Amygdala (tissue), 56 donors: ENCODE measurements around the gene BRME1.
"Not testable (repeated sequence)": the region's sequence is repeated elsewhere in the genome, so short reads cannot be mapped to it uniquely, and the experiment has no call there.

Source experiments
- DNase-seq, 56 donors: peaks; one replicate each; lab custom pipeline; 2025; lab: John Stamatoyannopoulos, UW

Gene BRME1

DNA sequence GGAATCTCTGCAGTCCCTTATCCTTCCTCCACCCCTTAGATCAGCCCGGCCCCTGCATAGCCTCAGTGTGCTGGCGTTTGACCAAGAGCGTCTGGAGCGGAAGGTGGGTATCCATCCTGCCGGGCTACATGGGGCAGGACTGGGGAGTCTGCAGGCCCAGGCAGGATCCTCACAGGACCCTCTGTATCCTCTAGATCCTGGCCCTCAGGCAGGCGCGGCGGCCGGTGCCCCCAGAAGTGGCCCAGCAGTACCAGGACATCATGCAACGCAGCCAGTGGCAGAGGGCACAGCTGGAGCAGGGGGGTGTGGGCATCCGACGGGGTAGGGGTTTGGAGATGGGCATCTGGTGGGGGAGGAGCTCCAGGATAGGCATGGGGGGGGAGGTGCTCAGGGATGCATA lies 23.4 kb upstream of the BRME1 start:
- DNase-seq: no peak

DNA sequence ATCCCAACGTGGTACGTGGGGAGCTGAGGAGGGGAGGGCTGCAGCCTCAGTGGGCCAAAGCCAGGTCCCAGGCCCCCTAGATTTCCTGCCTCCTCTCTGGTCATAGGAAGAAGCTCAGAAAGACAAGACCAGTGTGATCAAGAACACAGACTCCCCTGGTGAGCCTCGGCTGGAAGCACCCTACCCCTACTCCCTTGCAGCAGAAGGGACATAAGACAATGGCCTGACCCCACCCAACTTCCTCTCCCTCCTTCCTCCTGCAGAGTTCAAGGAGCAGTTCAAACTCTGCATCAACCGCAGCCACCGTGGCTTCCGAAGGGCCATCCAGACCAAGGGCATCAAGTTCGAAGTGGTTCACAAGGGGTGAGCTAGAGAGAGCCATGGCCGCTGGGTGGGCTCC lies 20.8 kb upstream of the BRME1 start:
- no peak for DNase-seq

DNA sequence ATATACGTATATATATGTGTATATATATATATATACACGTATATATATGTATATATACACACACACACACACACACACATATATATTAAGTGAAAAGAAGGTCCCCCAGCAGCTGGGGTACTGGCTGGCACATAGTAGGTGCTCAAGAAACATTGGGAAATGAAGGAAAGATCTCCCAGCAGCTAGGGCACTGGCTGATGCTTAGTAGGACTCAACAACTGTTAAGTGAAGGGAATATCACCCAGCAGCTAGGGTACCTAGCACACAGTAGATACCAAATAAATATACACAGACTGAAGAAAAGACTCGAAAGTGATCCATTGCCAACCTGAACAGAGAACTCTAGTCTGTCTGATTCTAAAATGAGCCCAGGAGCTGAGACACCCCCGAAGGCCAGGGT lies 20.1 kb upstream of the BRME1 start:
- no peak for DNase-seq

DNA sequence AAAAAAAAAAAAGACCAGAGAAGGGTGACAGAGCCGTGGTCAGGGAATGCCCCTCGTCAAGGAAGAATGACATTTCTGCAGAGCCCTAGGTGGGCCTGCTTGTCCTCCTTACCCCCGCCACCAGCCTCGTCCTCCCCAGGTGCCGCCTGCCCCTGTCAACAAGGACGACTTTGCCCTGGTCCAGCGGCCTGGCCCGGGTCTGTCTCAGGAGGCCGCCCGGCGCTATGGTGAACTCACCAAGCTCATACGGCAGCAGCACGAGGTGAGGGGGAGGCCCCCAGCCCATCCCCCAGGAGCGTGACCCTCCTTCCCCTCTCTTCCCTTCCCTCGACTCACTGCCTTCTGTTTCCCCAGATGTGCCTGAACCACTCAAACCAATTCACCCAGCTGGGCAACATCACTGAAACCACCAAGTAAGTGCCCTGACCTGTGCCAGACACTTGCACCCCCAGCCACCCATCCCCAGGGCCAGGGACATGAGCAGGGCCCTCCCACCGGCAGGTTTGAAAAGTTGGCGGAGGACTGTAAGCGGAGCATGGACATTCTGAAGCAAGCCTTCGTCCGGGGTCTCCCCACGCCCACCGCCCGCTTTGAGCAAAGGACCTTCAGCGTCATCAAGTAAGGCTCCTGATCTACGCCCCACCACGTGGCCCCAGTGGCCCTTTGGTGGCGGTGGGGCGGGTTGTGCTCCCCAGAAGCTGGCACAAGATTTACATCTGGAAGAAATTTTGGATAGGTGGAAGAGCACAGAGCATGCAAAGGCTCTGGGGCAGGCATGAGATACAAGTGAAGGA lies 17.5 kb upstream of the BRME1 start:
- no peak for DNase-seq

DNA sequence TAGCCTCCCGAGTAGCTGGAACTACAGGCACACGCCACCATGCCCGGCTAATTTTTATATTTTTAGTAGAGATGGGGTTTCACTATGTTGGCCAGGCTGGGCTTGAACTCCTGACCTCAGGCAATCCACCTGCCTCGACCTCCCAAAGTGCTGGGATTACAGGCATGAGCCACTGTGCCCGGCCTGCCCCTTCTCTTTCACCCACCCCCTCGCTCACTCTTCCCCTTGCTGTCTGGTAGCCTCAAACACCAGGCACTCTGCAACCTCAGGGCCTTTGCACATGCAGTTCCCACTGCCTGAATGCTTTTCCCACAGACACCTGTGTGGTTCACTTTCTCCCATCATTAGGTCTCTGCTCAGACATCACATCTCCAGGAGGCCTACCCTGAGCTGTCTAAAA lies 16.2 kb upstream of the BRME1 start:
- not testable (repeated sequence) for DNase-seq

DNA sequence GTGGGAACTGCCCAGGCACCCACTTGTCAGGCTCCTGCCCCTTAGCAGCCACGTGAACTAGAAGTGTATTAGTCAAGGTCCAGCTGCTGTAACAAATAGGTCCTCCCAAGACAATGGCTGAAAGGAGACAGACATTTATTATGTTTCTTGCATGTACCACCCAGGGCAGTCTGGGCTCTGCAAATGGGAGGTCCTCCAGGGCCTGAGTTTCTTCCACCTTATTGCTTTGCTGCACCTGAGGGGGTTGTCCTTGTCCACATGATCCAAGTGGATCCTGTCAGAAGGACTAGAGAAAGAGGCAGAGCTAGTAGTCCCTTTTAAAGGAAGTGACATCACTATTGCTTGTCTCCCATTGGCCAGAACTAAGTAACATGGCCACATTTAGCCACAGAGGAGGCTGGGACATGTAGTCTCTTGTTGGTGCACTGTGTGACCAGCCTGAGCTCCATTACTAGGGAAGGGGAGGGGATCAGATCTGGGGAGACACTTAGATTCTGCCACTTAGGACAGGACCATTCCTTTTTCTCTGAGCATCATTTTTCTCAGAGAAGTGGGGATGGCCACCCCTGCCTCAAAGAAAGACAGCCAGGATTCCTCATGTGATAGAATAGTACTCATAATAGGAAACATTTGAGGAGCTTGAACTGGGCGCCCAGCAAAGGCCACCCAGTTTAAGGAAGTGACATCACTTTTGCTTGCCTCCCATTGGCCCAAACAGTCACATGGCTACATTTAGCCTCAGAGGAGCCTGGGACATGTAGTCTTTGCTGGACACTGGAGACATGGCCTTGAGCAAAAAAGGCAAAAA lies 15.2 kb upstream of the BRME1 start:
- peak in 21 of 56 donors; percentile 5 to 58 (median 16) for DNase-seq

DNA sequence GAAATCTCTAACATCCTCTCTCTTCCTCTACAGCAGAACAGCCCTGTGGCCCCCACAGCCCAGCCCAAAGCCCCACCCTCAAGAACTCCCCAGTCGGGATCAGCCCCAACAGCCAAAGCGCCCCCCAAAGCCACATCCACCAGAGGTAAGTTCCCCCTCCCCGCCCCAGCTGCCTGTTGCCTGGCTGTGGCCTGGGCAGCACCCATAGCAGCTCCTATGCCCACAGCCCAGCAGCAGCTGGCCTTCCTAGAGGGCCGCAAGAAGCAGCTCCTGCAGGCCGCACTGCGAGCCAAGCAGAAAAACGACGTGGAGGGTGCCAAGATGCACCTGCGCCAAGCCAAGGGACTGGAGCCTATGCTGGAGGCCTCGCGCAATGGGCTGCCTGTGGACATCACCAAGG lies 14.6 kb upstream of the BRME1 start:
- no peak for DNase-seq

DNA sequence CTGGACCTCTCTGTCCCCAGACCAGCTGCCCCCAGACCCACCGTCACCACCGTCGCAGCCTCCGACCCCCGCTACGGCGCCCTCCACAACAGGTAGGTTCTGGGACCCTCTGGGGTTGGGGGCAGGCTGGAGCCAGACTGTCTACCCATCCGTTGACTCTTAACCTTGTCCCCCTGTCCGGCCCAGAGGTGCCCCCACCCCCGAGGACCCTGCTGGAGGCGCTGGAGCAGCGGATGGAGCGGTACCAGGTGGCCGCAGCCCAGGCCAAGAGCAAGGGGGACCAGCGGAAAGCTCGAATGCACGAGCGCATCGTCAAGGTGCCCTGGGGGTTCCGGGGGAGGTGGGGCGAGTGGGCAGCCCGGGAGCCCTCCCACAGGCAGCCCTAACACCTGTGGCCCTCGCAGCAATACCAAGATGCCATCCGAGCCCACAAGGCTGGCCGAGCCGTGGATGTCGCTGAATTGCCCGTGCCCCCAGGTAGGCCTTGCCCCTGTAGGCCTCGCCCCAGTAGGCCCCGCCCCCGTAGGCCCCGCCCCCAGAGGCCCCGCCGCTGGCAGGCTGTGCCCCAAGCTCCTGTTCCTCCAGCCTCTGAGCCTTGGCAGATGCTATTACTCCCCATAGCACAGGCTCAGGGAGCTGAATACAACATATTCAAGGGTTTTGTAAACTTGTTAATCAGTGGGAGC lies 13.0 kb upstream of the BRME1 start:
- DNase-seq: no peak

DNA sequence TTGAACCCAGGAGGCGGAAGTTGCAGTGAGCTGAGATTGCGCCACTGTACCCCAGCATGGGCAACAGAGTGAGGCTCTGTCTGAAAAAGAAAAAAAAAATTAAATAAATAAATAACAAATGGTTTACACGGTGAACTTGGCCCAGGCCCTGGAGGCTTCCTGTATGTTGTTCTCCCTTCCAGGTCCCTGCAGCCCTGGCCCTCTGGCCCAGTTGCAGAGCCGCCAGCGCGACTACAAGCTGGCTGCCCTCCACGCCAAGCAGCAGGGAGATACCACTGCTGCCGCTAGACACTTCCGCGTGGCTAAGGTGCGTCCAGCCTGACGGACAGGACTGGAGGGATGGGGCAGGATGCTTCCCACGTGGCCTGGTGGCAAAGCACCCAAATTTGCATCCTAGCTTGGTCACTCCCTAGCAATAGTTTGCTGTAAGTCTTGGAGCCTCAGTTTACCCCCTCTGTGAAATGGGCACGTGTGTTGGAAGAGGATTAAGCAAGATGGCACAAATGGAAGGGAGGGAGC lies 12.0 kb upstream of the BRME1 start:
- DNase-seq: no peak

DNA sequence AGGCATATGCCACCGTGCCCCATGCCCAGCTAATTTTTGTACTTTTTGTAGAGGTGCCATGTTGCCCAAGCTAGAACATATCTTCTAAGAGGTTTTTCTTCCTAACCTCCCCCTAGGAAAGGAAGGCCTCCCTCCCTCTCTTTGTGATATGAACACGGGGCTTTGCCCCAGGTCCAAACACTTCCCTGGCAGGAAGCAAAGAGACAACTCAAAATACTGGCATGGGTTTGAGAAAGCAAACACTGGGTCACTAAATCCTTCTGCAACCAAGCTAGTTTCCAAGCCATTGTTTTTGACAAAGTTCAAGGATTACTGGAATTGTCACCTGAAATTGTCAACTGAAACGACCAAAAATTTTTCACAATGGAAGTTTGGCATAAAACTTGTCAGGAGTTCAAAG lies 8.9 kb upstream of the BRME1 start:
- DNase-seq: no peak

DNA sequence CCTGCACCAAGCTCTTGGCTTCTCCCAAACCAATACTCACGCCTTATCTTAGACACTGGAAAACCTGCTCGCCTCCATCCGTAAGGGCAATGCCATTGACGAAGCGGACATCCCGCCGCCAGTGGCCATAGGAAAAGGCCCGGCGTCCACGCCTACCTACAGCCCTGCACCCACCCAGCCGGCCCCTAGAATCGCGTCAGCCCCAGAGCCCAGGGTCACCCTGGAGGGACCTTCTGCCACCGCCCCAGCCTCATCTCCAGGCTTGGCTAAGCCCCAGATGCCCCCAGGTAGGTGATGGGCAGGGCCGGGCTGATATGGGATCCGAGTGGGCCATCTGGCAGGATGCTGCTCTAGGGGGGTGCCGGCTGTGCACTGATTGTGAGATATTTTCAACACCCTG lies 7.4 kb upstream of the BRME1 start:
- DNase-seq: no peak

DNA sequence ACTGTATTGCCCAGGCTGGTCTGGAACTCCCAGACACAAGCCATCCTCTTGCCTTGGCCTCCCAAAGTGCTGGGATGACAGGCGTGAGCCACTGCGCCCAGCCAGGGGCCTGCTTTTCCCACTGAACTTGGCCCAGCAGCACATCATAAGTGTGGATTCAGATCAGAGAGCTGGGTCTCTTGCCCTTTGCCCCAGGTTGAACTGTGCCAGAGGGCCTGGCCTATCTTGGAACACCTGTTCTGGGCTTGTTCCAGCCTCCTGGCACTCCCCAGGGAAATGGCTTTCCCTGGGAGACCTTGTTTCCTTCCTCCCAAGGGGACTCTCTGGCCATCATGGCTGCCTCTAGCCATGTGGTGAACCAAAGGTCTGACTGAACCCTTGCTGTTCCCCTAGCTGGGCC lies 3.5 kb upstream of the BRME1 start:
- DNase-seq: no peak

DNA sequence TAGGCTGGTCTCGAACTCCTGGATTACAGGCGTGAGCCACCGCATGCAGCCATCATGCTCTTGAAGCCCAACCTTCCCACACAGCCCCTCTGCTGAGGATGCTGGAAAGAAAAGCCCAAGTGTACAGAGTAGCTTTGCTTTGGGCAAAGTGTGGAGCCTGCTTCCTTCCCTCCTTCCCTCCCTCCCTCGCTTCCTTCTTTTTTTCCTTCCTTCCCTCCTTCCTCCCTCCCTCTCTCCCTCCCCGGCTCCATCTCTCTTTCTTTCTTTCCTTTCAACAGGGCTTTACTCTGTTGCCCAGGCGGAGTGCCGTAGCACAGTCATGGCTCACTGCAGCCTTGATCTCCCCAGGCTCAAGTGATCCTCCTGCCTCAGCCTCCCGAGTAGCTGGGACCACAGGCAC lies 2.8 kb upstream of the BRME1 start:
- no peak for DNase-seq

DNA sequence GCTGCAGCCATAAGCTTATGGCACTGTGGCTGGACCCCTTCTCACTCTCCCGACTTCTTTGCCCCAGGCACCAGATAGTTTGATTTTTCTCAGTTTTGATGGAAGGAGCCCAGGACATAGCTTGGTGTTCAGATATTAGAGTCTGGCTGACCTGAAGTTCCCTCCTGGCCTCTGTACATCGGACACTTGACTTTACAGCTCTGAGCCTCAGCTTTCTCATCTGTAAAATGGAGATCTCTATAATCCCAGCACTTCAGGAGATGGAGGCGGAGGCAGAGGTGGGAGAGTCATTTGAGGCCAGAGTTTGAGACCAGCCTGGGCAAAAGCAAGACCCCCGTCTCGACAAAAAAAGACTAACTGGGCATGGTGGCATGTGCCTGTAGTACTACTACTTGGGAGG lies 993 bp upstream of the BRME1 start:
- no peak for DNase-seq

DNA sequence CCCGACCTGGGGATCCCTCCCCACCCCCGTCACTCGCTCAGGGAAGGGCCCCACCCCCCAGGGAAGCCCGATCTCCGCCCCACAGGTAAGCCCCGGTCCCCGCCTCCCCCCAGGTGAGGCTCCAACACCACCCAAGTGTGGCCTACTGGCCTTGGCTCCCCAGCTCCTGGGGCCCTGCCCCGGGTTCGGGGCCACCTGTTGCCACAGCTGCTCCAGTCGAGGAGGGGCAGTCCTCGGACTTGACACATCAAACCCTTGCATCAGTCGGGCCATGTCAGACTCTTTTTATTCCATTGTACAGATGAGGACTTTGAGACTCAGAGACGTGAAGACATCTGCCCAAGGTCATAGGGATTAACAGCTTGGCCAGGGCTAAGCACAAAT lies 596 bp upstream of the BRME1 start:
- peak in 1 of 56 donors; percentile 27 for DNase-seq

DNA sequence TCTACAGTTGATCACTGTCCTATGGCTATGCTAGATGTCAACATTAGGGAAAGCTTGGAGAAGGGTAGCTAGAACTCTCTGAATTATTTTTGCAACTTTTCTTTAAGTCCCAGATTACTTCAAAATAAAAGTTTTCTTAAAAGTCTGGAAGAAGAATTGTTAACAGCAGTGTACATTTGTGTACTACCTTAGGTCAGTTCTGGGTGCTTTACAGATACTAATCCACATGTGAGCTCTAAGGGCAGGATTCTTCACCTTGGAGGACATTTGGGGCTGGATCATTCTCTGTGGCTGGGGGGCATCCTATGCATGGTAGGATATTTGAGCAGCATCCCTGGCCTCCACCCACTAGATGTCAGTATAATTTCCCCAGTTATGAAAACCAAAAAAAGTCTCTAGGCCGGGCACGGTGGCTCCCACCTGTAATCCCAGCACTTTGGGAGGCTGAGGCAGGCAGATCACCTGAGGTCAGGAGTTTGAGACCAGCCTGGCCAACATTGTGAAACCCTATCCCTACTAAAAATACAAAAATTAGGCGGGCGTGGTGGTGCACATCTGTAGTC lies 2.8 kb downstream of the BRME1 start:
- peak in 1 of 56 donors; percentile 15 for DNase-seq

DNA sequence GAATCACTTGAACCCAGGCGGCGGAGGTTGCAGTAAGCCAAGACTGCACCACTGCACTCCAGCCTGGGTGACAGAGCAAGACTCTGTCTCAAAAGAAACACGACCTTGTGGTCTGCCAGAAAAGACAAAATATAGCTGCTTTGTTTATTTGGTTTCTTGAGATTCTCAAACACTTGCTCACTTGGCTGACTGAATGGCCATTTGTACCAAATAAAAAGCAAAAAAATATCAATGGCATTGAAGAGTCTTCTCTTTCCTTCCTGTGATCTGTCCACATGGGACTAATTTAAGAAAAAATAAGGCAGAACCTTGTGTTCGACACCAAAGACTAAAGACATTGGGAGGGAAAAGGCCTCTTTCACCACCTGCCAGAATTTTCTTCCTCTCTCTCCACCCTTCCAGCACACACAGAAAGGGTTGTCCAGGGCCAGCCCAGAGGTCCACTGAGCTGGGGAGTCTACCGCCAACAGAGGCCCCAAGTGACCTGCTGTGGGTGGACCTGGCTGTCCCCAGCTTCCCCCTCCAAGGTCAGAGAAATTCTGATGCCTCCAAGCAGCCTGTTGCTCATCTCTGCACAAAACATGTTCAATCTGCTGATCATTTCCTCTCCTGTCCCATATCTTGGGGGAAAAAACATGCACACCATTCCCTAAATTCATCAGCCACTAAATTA lies 5.9 kb downstream of the BRME1 start:
- peak in 9 of 56 donors; percentile 2 to 27 (median 13) for DNase-seq

DNA sequence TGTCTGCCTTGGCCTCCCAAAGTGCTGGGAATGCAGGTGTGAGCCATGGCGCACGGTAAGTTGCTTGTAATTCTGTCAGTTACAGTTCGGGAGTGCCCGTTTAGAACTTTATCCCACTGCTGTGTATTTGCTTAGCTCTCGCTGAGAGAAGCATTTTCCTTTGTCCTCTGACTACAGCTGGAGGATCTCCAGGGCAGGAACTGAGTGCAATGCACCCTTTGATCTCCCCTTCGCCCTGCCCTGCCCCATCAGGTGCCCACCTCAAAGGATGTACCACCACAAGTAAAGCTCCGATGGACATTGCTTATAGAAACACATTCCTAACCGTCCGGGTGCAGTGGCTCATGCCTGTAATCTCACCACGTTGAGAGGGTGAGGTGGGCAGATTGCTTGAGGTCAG lies 6.5 kb downstream of the BRME1 start:
- no peak for DNase-seq

DNA sequence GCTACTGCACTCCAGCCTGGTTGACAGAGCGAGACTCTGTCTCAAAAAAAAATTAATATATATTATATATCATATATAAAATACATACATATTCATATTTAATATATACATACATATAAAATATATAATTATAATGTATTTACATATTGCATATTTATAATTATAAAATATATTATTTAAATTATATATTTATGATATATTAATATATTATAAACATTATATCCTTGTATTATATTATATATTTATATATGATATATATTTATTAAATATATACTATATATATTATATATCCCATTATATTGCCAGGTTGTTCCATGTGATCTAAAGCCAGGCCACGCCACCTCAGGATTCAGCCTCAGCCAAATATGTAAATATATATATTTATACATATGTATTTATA lies 9.7 kb downstream of the BRME1 start:
- DNase-seq: no peak

DNA sequence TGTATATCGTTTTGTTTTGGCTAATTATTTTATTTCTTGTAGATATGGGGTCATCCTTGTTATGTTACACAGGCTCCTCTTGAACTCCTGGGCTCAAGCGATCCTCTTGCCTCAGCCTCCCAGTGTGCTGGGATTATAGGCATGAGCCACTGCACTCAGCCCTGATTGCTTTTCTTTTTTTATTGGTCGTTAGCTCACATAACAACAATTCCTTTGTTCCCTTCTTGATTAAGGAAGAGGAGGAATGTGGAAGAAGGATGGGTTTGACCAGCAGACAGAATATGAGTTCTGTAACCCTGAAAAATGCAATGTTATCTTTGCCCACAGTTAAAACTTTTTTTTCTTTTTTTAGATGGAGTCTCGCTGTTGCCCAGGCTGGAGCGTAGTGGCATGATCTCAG lies 11.4 kb downstream of the BRME1 start:
- no peak for DNase-seq
